ENCODE measurements around the gene LBR.
"Not testable (repeated sequence)": the region's sequence is repeated elsewhere in the genome, so short reads cannot be mapped to it uniquely, and the experiment has no call there.

The LBR gene

DNA sequence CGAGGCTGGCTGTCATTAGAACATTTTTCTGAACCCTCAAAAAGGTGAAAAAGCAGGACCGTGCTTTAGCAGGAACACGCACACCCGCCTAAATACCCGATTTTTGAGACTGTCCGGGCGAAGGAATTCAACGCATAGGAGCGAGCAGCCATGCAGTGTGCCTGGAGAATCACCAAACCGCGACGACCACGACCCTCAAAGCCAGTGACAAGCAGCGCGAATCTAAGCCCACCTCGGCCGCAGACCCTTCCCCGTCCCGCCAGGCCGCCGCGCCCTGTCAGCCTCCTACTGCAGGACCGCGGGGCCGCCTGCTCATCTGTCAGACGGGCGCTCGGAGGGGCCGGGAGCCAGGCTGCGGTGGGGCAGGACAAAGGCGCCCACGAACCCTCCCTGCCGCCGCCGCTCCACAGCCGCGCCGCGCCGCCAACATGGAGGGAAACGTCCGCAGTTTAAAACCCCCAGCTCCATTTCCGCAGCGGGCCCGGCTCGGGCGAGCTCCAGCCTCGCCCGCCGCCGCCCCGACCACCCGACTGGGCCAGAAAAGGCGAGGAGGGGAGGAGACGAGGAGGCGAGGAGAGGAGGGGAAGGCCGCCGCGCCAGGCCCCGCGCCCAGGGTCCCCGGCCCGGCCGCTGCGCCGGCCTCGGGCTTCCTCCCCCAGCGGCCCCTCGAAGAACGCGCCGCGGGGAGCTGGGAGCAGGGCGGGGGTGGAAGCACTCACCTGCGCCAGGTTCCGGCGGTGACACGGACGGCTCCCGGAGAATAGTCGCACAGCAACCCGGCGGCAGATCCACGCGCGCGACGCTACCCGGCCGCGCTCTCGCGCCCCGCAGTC, at the start of gene LBR:
Gene LBR (minus strand): TSS at position 804 of the 833 bp plus-strand sequence. CDS start 3,963 bp downstream, outside the sequence.
- DNase-seq (ENCODE audit: low read depth in 2 of 2), result no peak

DNA sequence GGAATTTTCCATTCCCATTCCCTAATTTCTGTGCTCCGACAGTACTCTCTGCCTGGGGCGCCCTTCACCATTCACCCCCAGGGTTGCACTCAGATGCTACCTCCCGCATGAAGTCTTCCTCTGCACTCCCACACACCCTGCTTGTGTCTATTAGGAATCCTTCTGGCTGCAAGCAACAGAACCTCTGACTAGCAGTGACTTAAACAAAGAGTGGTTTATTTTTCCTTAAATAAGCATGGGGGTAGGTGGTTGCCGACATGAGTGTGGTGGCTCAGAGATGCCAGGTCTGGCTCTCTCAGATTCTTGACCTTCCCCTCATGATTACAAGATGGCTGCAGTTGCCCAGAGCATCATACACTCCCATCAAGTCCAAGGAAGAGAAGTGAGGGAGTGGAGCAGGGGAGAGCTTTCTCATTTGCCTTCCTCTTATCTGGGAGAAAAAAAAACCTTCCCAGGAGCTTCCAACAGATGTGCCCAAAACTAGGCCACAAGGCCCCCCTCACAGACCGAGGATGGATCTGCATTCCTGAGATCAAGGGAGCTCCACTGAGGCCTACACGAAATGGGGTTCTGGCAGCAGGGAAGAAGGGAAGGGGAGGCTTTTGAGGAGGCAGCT, 49.6 kb upstream of the LBR start:
- DNase-seq (ENCODE audit: low read depth in 2 of 2), result no peak

DNA sequence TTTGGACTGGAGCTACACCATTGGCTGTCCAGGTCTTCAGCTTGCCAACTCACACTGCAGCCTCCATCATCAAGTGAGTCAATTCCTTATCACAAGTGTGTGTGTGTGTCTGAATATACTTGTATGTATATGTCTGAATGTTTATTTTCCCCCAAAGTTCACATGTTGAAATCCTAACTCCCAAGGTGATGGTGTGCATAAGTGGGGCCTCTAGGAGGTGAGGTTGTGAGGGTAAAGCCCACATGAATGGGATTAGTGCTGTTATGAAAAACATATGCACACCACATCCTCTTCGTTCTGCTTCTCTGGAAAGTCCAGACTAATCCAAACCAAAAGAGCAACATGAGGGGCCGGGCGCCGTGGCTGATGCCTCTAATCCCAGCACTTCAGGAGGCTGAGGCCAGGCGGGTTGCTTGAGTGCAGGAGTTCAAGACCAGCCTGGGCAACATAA, 48.7 kb upstream of the LBR start:
- DNase-seq (ENCODE audit: low read depth in 2 of 2), result peak; percentile 21 to 37

DNA sequence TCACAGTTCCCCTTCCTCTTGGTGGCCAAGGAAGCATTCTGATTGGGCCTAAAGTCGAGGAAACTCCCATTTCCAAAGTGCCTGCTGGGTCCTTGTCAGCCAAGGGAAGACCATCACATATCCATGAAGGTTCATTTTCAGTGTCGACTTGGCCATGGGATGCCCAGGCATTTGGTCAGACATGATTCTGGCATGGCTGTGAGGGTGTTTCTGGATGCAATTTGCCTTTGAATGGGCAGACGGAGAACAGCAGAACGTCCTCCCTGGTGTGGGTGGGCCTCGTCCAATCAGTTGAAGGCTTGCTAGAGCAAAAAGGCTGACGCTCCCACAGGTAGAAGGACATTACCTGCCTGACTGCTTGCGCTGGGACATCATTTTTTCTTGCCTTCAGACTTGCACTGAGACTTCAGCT, 48.3 kb upstream of the LBR start:
- DNase-seq (ENCODE audit: low read depth in 2 of 2), result no peak

DNA sequence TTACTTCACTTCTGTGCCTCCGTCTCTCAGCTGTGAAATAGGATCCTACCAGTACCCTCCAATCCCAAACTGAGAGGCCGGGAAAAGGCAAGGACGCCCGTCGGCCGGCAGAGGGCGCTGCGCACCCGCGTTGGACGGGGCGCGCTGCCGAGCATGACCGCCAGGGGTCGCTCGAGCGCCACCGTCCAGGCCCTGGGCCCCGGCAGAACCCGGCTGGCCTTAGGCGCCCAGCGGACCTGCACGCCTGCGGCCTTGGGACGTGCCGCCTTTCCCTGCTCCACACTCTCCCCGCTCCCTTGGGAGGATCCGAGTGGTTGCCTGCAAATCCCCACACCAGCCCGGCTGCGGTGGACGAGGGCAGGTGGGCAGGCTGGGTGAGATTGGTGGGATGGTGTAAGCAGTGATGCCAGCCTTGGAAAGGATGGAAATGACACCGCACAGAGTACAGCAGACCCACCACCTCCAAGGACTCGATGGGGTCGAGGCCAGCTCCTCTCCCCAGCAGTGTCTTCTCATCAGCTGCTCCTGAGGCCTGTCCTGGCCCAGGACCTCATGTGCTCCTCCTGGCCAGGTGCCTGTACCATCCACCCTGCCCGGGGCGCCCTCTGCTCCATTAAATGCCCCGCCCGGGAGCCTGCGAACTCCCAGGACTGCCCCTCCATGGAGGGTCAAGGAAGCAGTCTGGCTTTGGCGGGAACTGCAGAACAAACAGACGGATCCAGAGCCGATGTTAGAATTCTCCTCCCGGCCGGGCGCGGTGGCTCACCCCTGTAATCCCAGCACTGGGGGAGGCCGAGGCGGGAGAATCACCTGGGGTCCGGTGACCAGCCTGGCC, 47.4 kb upstream of the LBR start:
- peak; percentile 28 to 31 for DNase-seq (ENCODE audit: low read depth in 2 of 2)

DNA sequence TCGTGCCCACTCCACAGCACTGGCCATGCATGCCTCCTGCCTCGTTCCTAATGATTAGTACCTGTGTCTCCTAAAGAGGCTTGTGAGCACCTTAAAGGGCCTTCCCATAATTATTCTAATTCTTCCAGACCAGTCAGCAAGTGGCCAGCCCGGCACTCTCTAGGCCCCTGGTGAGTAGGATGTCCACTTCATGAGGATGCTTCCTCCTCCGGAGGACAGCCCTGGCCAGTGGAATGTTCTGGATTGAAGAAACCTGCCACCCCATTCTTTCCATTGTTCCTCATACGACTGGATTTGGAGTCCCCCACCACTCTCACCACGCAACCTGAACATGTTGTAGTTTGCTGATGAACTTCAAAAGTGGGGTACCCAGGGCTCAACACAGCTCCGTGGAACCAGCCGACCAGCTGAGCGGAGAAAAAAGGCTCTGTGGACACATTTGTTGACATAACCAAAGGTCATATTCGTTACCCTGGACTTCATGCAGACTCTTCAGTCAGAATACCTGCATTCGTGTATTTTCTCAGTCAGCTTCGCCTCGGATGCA, 46.7 kb upstream of the LBR start:
- no peak for DNase-seq (ENCODE audit: low read depth in 2 of 2)

DNA sequence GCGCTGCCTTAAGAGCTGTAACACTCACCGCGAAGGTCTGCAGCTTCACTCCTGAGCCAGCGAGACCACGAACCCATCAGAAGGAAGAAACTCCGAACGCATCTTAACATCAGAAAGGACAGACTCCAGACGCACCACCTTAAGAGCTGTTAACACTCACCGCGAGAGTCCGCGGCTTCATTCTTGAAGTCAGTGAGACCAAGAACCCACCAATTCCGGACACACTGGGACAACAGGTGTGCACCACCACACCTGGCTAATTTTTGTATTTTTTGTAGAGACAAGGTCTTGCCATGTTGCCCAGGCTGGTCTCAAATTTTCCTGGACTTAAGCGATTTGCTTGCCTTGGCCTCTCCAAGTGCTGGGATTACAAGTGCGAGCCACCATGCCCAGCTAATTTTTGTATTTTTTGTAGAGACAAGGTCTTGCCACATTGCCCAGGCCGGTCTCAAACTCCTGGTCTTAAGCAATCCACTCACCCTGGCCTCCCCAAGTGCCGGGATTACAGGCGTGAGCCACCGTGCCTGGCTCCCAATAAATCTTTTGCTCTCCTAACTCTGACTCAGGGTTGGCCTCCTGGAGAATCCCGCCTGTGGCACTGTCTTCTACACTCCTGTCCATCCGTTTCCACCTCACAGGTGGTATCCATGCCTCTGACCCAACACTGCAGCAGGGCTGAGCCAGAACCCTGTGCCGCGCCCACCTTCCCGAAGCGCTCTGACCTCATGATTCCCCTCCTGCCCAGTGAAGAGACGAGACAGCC, 46.0 kb upstream of the LBR start:
- not testable (repeated sequence) for DNase-seq (ENCODE audit: low read depth in 2 of 2)

DNA sequence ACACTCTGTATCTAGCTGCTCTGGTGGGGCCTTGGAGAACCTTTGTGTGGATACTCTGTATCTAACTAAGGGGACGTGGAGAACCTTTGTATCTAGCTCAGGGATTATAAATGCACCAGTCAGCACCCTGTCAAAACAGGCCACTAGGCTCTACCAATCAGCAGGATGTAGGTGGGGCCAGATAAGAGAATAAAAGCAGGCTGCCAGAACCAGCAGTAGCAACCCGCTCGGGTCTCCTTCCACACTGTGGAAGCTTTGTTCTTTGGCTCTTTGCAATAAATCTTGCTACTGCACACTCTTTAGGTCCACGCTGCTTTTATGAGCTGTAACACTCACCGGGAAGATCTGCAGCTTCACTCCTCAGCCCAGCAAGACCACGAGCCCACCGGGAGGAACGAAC, 45.4 kb upstream of the LBR start:
- not testable (repeated sequence) for DNase-seq (ENCODE audit: low read depth in 2 of 2)

DNA sequence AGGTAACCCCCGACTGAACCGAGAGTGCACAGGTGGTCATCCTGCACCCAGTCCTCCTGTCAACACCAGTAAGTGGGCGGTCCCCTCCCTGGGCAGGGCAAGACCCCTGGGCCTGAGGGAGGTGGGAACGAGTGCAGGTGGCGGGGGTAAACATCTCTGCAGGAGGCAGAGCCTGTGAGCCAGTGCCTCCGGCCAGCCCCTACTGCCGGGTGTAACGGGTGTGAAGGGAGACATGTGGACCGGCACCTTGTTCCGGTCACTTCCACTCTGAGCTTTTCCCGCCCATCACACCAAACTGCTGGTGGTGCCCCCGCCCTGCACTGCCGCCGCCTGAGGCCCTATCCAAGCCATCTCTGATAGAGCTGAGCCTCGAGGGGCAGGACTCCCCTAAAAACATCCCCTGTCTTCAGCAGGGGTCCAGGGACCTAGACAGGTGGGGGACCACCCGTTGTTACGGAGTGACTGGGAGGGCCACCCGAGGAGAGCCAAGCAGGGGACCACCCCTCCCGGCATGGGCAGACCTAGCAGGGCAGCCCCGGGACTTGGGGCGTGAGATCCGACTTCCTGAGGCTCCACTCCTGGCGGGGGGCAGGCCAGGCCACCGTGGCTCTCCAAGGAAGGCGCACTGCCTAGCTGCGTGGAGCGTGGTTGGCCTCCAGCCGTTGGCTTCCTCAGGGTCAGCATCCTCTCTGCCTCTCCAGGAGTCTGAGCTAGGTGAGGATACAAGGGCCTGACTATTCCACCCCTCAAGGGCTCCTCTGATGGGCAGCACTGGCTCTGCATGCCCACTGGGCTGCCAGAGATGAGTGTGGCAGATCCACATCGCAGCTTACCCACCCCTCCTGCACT, 43.8 kb upstream of the LBR start:
- no peak for DNase-seq (ENCODE audit: low read depth in 2 of 2)

DNA sequence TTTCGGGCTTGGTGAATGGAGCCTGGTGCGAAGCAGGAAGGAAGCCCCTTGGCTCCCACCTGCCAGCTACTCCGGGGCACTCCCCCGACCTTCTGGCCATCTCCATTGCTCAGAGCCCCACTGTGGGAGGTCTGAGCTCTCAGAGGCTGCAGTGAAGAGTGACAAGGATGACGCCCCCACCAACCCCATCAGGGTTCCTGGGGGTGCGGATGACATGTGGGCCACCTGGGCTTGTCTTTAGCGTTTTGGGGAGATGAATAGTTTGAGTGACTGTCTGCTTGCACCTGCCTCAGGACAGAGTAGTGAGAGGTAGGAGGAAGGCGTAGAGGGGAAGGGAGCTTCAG, 43.2 kb upstream of the LBR start:
- no peak for DNase-seq (ENCODE audit: low read depth in 2 of 2)

DNA sequence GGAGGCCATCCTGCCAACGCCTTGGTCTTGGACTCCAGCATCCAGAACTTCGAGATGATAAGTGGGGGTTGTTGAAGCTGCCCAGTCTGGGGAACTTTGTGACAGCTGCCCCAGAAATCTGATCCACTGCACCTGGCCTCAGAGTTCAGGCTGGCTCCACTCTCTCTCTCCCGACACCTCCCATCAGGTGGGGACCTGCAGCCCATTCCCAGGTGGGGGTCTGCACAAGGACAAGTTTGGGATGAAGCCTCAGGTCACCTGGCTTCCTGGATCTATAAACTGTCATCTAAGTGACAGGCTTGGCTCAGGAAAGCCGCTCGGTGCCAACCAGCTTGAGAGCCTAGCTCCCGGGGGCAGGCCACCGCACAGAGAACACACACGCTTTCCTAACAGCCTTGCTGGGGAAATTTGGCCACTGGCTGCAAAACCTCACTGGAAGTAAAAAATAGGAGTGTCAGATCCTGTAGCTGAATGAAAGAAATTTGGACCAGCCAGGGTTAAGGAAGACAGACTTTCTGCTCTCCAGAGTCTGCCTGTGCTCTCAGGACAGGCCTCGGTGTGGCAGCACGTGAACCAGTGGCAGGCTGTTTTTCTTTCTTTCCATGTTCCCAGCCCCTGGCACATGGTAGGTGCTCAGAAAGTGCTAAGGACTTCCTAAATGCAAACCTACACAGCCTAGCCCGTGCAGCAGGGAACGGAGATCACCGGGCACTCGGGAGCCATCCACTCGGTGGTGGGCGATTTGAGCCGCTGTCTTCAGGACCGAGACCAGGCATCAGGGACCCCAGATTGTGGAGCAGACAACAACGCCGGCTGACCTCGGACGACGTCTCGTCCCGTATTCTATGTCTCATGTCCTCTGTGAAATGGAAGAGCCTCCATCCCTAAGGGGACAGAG, 42.6 kb upstream of the LBR start:
- no peak for DNase-seq (ENCODE audit: low read depth in 2 of 2)

DNA sequence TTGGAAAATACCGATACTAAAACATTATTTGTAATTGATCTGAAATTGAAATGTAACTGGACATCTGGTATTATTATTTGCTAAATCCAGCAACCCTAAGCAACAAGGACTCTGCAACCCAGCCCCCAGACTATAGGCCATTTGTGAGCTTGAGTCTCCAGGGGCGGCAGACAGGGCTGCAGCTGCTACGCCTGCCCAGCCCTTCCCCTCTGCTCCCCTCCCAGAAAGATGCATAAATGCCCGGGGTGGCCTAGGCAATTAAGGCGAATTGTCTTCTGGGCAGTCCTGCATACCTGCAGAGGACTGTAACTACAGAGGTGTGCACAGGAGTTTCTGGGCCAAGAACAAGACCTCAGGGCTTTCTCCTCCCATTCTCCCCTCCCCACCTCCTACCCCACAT, 41.2 kb upstream of the LBR start:
- DNase-seq (ENCODE audit: low read depth in 2 of 2), result no peak

DNA sequence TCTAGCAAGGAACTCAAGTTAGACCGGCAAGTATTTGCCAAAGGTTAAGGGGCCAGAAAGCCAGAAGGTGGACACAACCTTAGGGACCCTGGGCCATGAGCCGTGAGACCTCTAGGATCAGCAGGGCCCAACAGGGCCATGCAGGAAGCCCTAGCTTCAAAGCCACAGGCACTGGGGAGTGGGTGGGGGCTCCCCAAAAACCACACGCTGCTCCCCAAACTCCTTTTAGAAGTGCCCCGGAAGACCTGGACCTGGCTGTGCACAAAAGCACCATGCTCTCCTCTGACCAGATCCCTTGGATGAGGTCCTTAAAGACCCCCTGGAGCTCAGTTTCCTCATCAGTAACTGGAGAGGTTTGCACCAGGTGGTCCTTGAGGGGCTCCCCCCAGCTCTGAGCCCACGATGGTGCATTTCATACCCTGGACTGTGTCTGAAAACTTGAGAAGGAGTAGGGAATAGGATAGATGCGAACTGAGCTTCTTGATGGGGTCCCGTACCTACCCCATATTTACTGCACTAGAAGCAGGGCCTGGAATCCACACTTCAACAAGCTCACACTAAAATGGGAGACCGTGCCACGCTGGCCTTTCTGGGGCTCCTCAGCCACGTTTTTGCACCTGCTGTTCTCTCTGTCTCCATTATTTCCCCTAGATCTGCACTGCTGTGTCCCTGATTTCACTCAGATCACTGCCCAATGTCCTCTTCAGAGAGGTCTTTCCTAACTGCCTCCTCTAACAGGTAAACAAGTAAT, 40.6 kb upstream of the LBR start:
- DNase-seq (ENCODE audit: low read depth in 2 of 2), result no peak

DNA sequence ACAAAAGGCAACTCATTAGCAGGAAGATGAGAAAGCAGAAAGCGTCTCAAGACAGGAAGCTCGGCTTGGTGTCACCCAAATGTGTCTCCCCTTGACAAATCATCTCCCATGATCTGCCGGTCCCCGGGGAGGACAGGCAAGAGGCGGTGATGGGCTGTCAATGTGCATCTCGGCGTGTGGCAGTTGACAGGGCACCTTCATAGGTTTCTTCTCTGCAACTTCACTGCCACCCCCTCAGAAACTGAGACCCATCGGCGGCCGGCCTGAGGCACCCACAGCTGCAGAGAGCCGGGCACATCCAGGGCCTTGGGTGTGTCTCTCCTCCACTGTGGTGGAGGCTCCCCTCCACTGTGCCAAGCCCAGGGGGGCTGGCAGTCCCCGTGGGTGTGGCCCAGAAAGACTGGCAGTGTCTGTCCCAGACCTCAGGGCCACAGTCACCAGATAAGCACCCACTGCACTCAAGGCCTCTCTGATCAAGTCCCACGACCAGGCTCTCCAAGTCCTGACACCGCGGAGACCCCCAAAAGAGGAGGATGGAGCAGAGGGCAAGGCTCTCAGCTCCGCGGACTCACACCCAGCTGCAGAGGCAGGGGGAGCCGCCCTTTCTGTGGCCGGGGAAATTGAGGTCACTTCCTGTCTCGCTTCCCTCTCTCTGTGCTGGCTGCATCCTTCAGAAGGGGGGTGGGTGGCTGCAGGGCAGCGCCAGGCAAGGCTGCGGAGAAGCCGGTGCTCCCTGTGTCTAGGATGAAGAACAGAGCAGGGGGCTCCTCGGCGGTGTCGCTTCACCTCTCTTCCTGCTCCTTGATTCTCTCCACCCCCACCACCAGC, 39.6 kb upstream of the LBR start:
- DNase-seq (ENCODE audit: low read depth in 2 of 2), result no peak

DNA sequence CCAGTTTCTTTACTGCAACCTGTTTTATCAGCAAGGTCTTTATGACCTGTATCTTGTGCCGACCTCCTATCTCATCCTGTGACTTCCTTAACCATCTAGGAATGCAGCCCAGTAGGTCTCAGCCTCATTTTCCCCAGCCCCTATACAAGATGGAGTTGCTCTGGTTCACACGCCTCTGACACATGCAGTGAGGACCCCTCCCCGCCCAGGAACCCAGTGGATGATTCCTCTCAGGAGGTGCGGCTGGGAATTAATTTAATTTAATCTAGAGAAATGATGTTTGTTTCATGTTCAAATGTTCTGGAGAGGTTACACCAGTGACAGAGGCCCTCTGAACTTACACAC, 39.0 kb upstream of the LBR start:
- no peak for DNase-seq (ENCODE audit: low read depth in 2 of 2)

DNA sequence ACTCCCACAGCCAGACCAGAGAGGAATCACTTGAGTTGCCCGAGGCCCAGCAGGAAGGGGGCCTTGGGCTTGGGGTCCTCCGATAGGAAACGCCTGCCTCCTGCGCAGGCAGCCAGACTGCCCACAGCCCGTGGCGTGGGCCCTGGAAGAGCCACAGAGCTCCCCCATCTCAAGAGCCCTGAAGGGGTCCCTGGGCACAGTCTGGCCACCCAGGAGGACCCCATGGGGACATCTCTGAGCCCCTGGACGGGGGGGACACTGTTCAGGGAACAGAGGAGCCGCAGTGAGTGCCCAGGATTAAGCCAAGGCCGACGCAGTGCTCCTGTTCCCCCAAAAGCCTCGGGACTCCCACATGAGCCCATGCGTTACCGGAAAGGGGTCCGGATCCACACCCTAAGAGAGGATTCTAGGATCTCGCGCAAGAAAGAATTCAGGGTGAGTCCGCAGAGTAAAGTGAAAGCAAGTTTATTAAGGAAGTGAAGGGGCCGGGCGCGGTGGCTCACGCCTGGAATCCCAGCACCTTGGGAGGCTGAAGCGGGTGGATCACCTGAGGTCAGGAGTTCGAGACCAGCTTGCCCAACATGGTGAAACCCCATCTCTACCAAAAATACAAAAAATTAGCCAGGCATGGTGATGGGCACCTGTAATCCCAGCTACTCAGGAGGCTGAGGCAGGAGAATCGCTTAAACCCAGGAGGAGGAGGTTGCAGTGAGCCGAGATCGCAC, 38.1 kb upstream of the LBR start:
- DNase-seq (ENCODE audit: low read depth in 2 of 2), result no peak
